ENCODE results near the gene CNTNAP2. TPM values are rescaled to one million over a fixed set of nuclear protein-coding genes. Genes with fewer than 3 reads are reported as not detected.

Gene CNTNAP2
- total RNA-seq, 1 donor from 2014 or later: 0.59 TPM

- H3K27me3 ChIP-seq (ENCODE audit: low read depth): no peaks in the 10 kb centered on the region
- no peak for TF ChIP-seq CTCF (IDR thresholded peaks at IDR 0.05)
- no peak for DNase-seq
- H3K36me3 ChIP-seq: no peaks in the 10 kb centered on the region
- intact Hi-C loops (cut with DNase I): no loop called here
- ATAC-seq: peak in 1 of 2 donors; percentile 51
- no peak overlapping the region for H3K4me3 ChIP-seq
- no peak overlapping the region for H3K27ac ChIP-seq
- no peaks in the 10 kb centered on the region for H3K4me1 ChIP-seq
- H3K9me3 ChIP-seq: no peaks in the 10 kb centered on the region
Observed at GRCh38 chr7:146660839-146661238, 544.2 kb downstream of the CNTNAP2 start.

- Histone ChIP-seq H3K36me3 (no peaks in the 10 kb centered on the region), H3K4me1 (no peaks in the 10 kb centered on the region), H3K27me3 (ENCODE audit: low read depth) (no peaks in the 10 kb centered on the region), H3K9me3 (no peaks in the 10 kb centered on the region), H3K27ac (no peak overlapping the region), H3K4me3 (no peak overlapping the region)
- ATAC-seq (no peak), DNase-seq (no peak)
- intact Hi-C loops (cut with DNase I): no loop called here
- TF ChIP-seq CTCF (IDR thresholded peaks at IDR 0.05): no peak
Observed at GRCh38 chr7:146661435-146661834, 544.8 kb downstream of the CNTNAP2 start.

- ATAC-seq: no peak
- H3K27ac ChIP-seq: no peak overlapping the region
- intact Hi-C loops (cut with DNase I): no loop called here
- H3K27me3 ChIP-seq (ENCODE audit: low read depth): no peaks in the 10 kb centered on the region
- H3K36me3 ChIP-seq: no peaks in the 10 kb centered on the region
- DNase-seq: no peak
- no peak overlapping the region for H3K4me3 ChIP-seq
- H3K4me1 ChIP-seq: no peaks in the 10 kb centered on the region
- no peaks in the 10 kb centered on the region for H3K9me3 ChIP-seq
- TF ChIP-seq CTCF (IDR thresholded peaks at IDR 0.05): no peak
Observed at GRCh38 chr7:146661929-146662328, 545.3 kb downstream of the CNTNAP2 start.

GRCh38 chr7:146665023-146665422 lies 548.4 kb downstream of the CNTNAP2 start:
- no peak for ATAC-seq
- H3K36me3 ChIP-seq: no peaks in the 10 kb centered on the region

GRCh38 chr7:146670532-146670931 lies 553.9 kb downstream of the CNTNAP2 start:
- no peak for DNase-seq
- H3K27me3 ChIP-seq (ENCODE audit: low read depth): no peaks in the 10 kb centered on the region
- no peak overlapping the region for H3K27ac ChIP-seq
- no peaks in the 10 kb centered on the region for H3K4me1 ChIP-seq
- no peak for ATAC-seq
- no peaks in the 10 kb centered on the region for H3K36me3 ChIP-seq
- no peak for TF ChIP-seq CTCF (IDR thresholded peaks at IDR 0.05)
- no peak overlapping the region for H3K4me3 ChIP-seq
- intact Hi-C loops (cut with DNase I): no loop called here
- H3K9me3 ChIP-seq: peaks cover 5% of the 10 kb centered on the region

More at GRCh38 chr7:146665023-146665422, 548.4 kb downstream of the CNTNAP2 start:
- Histone ChIP-seq H3K27me3 (ENCODE audit: low read depth) (no peaks in the 10 kb centered on the region), H3K9me3 (peaks cover 5% of the 10 kb centered on the region), H3K4me1 (no peaks in the 10 kb centered on the region), H3K27ac (no peak overlapping the region), H3K4me3 (no peak overlapping the region)
- DNase-seq: no peak
- intact Hi-C loops (cut with DNase I): no loop called here
- TF ChIP-seq CTCF (IDR thresholded peaks at IDR 0.05): no peak

- no peaks in the 10 kb centered on the region for H3K36me3 ChIP-seq
- ATAC-seq (no peak), DNase-seq (no peak)
- no peaks in the 10 kb centered on the region for H3K4me1 ChIP-seq
- no peak for TF ChIP-seq CTCF (IDR thresholded peaks at IDR 0.05)
- no peaks in the 10 kb centered on the region for H3K27me3 ChIP-seq (ENCODE audit: low read depth)
- H3K27ac ChIP-seq: no peak overlapping the region
- H3K4me3 ChIP-seq: no peak overlapping the region
- no peaks in the 10 kb centered on the region for H3K9me3 ChIP-seq
- intact Hi-C loops (cut with DNase I): no loop called here
Observed at GRCh38 chr7:146681487-146681886, 564.9 kb downstream of the CNTNAP2 start.

Measured in lower lobe of right lung (tissue), 2 donors.